HEK293 (cell line): Measurements from ENCODE around the gene TSR1.

Experiments used
- CTCF ChIA-PET: fragments of 350-600 bp; formaldehyde crosslinking; extraction: SDS; loops from one replicate; lab custom pipeline; 2021; ENCODE audit warnings: antibody characterized with exemption; lab: Yijun Ruan, JAX
- POLR2A ChIA-PET: fragments of 300-600 bp; formaldehyde crosslinking; extraction: SDS; loops from one replicate; lab custom pipeline; 2020; ENCODE audit warnings: antibody characterized with exemption, inconsistent platforms; lab: Yijun Ruan, JAX
- H3K27ac ChIP-seq: fragments of 200-500 bp; sonication (Bioruptor generic); 2 replicates; pipeline ENCODE4 v1.5.1; 2014; ENCODE audit warnings: low read depth, low read length, control low read depth, inconsistent platforms; ENCODE audit errors: extremely low read depth
- H3K36me3 ChIP-seq, 2 experiments: fragments of 200-500 bp in 1 of 2; sonication (Bioruptor generic) in 1 of 2; 1 replicate in 1 of 2; 2 replicates in 1 of 2; pipeline ENCODE4 v1.5.1; 2014 to 2017; ENCODE audit warnings: inconsistent platforms in 2 of 2, low read length in 2 of 2; ENCODE audit not compliant: control insufficient read depth in 2 of 2, insufficient read depth in 1 of 2
- H3K4me1 ChIP-seq: fragments of 200-500 bp; sonication (Bioruptor generic); 2 replicates; pipeline ENCODE4 v1.5.1; 2014; ENCODE audit warnings: mild to moderate bottlenecking, low read length, inconsistent platforms; ENCODE audit not compliant: control insufficient read depth, insufficient read depth
- H3K4me3 ChIP-seq: 2 replicates; pipeline ENCODE4 v1.5.1; 2011; ENCODE audit warnings: low read depth, mild to moderate bottlenecking, control low read depth, low read length, moderate library complexity
- H3K9me3 ChIP-seq: fragments of 200-500 bp; sonication (Bioruptor generic); 2 replicates; pipeline ENCODE4 v1.5.1; 2014; ENCODE audit warnings: low read depth, low read length, inconsistent platforms; ENCODE audit not compliant: control insufficient read depth, insufficient read depth
- FEZF1 ChIP-seq: fragments of 450-650 bp; formaldehyde crosslinking; IDR thresholded peaks from 2 replicates; pipeline ENCODE4 v1.5.1; 2016; ENCODE audit warnings: missing biosample characterization, missing genetic modification characterization
- GLIS1 ChIP-seq: fragments of 450-650 bp; formaldehyde crosslinking; IDR thresholded peaks from 2 replicates; pipeline ENCODE4 v1.5.1; 2016; ENCODE audit warnings: missing biosample characterization, missing genetic modification characterization
- KLF16 ChIP-seq: fragments of 450-650 bp; formaldehyde crosslinking; IDR thresholded peaks from 2 replicates; pipeline ENCODE4 v1.5.1; 2017; ENCODE audit warnings: missing biosample characterization, missing genetic modification characterization
- KLF17 ChIP-seq: fragments of 450-650 bp; formaldehyde crosslinking; IDR thresholded peaks from 2 replicates; pipeline ENCODE4 v1.5.1; 2016; ENCODE audit warnings: missing biosample characterization, missing genetic modification characterization
- MZF1 ChIP-seq: fragments of 450-650 bp; formaldehyde crosslinking; IDR thresholded peaks from 2 replicates; pipeline ENCODE4 v1.5.1; 2017; ENCODE audit warnings: missing biosample characterization, missing genetic modification characterization, borderline replicate concordance
- OSR2 ChIP-seq: fragments of 450-650 bp; formaldehyde crosslinking; IDR thresholded peaks from 2 replicates; pipeline ENCODE4 v1.5.1; 2016; ENCODE audit warnings: missing biosample characterization, missing genetic modification characterization
- REPIN1 ChIP-seq: fragments of 450-650 bp; formaldehyde crosslinking; IDR thresholded peaks from 2 replicates; pipeline ENCODE4 v1.5.1; 2017; ENCODE audit warnings: missing biosample characterization, missing genetic modification characterization, low read depth
- SALL2 ChIP-seq: fragments of 450-650 bp; formaldehyde crosslinking; IDR thresholded peaks from 2 replicates; pipeline ENCODE4 v1.5.0; 2017; ENCODE audit warnings: missing biosample characterization, mild to moderate bottlenecking, missing genetic modification characterization, borderline replicate concordance
- TCF7L2 ChIP-seq: IDR thresholded peaks from 2 replicates; pipeline ENCODE4 v1.6.1; 2011; ENCODE audit warnings: low read depth, mild to moderate bottlenecking, inconsistent platforms, low read length, moderate library complexity, borderline replicate concordance
- ZBTB17 ChIP-seq: fragments of 450-650 bp; formaldehyde crosslinking; IDR thresholded peaks from 2 replicates; pipeline ENCODE4 v1.5.1; 2016; ENCODE audit warnings: missing biosample characterization, missing genetic modification characterization
- ZEB2 ChIP-seq: fragments of 450-650 bp; formaldehyde crosslinking; IDR thresholded peaks from 2 replicates; pipeline ENCODE4 v1.5.1; 2016; ENCODE audit warnings: missing biosample characterization, missing genetic modification characterization
- ZFP41 ChIP-seq: fragments of 450-650 bp; formaldehyde crosslinking; IDR thresholded peaks from 2 replicates; pipeline ENCODE4 v1.5.1; 2016; ENCODE audit warnings: missing biosample characterization, missing genetic modification characterization, borderline replicate concordance
- ZIC2 ChIP-seq: fragments of 450-650 bp; formaldehyde crosslinking; IDR thresholded peaks from 2 replicates; pipeline ENCODE4 v1.5.1; 2016; ENCODE audit warnings: missing biosample characterization, missing genetic modification characterization
- ZNF140 ChIP-seq: fragments of 450-650 bp; formaldehyde crosslinking; IDR thresholded peaks from 2 replicates; pipeline ENCODE4 v1.5.1; 2016; ENCODE audit warnings: missing biosample characterization, missing genetic modification characterization
- ZNF155 ChIP-seq: fragments of 450-650 bp; formaldehyde crosslinking; IDR thresholded peaks from 2 replicates; pipeline ENCODE4 v1.5.1; 2016; ENCODE audit warnings: missing biosample characterization, missing genetic modification characterization
- ZNF19 ChIP-seq: fragments of 450-650 bp; formaldehyde crosslinking; IDR thresholded peaks from 2 replicates; pipeline ENCODE4; 2016; ENCODE audit warnings: missing biosample characterization, missing genetic modification characterization, low read depth
- ZNF223 ChIP-seq: fragments of 450-650 bp; formaldehyde crosslinking; IDR thresholded peaks from 2 replicates; pipeline ENCODE4 v1.5.1; 2016; ENCODE audit warnings: missing biosample characterization, missing genetic modification characterization
- ZNF488 ChIP-seq: fragments of 450-650 bp; formaldehyde crosslinking; IDR thresholded peaks from 2 replicates; pipeline ENCODE4 v1.5.1; 2016; ENCODE audit warnings: missing biosample characterization, missing genetic modification characterization
- ZNF549 ChIP-seq: fragments of 450-650 bp; IDR thresholded peaks from 2 replicates; pipeline ENCODE4 v1.5.1; 2018; ENCODE audit warnings: missing biosample characterization, missing genetic modification characterization, mild to moderate bottlenecking, inconsistent platforms, moderate library complexity
- ZNF571 ChIP-seq: fragments of 450-650 bp; formaldehyde crosslinking; IDR thresholded peaks from 2 replicates; pipeline ENCODE4 v1.5.0; 2017; ENCODE audit warnings: missing biosample characterization, missing genetic modification characterization
- ZNF610 ChIP-seq: fragments of 450-650 bp; formaldehyde crosslinking; IDR thresholded peaks from 2 replicates; pipeline ENCODE4 v1.5.1; 2016; ENCODE audit warnings: missing biosample characterization, missing genetic modification characterization, borderline replicate concordance
- ZNF707 ChIP-seq: fragments of 450-650 bp; formaldehyde crosslinking; IDR thresholded peaks from 2 replicates; pipeline ENCODE4 v1.5.1; 2016; ENCODE audit warnings: missing biosample characterization, missing genetic modification characterization
- ZNF747 ChIP-seq: fragments of 450-650 bp; formaldehyde crosslinking; IDR thresholded peaks from 2 replicates; pipeline ENCODE4 v1.5.1; 2016; ENCODE audit warnings: missing biosample characterization, missing genetic modification characterization
- TF ChIP-seq, protein P1 (sequence below): fragments of 450-650 bp; formaldehyde crosslinking; IDR thresholded peaks from 2 replicates; pipeline ENCODE4 v1.5.1; 2017; ENCODE audit warnings: missing biosample characterization, missing genetic modification characterization
- TF ChIP-seq, protein P2 (sequence below): fragments of 450-650 bp; formaldehyde crosslinking; IDR thresholded peaks from 2 replicates; pipeline ENCODE4 v1.5.1; 2017; ENCODE audit warnings: missing biosample characterization, mild to moderate bottlenecking, missing genetic modification characterization, moderate library complexity
- TF ChIP-seq, protein P3 (sequence below): fragments of 450-650 bp; formaldehyde crosslinking; IDR thresholded peaks from 2 replicates; pipeline ENCODE4 v1.5.1; 2016; ENCODE audit warnings: missing biosample characterization, missing genetic modification characterization

TSR1 gene

GRCh38 chr17:2299136-2299535 is 37.1 kb downstream of the TSR1 start:
- Histone ChIP-seq H3K9me3 (no peaks in the 10 kb centered on the region), H3K4me3 (no peak overlapping the region), H3K27ac (no peak overlapping the region), H3K4me1 (no peaks in the 10 kb centered on the region), H3K36me3 (peaks cover 48 to 64% of the 10 kb centered on the region in 2 experiments)
- ChIA-PET POLR2A (no interaction called here), CTCF (interaction anchor here (2.1 kb wide), 1 partner anchor 245 kb away, joined by 11 read pairs; the partner anchor contains the start of gene HIC1)
- no peak for TF ChIP-seq KLF16 (tag by site-specific recombination)
- no peak for TF ChIP-seq ZNF610 (tag by site-specific recombination)
- no peak for TF ChIP-seq ZNF747 (tag by site-specific recombination)
- no peak for TF ChIP-seq KLF17 (tag by site-specific recombination)
- TF ChIP-seq ZEB2 (tag by site-specific recombination) = no peak
- TF ChIP-seq ZNF571 = no peak
- TF ChIP-seq, protein P1, sequence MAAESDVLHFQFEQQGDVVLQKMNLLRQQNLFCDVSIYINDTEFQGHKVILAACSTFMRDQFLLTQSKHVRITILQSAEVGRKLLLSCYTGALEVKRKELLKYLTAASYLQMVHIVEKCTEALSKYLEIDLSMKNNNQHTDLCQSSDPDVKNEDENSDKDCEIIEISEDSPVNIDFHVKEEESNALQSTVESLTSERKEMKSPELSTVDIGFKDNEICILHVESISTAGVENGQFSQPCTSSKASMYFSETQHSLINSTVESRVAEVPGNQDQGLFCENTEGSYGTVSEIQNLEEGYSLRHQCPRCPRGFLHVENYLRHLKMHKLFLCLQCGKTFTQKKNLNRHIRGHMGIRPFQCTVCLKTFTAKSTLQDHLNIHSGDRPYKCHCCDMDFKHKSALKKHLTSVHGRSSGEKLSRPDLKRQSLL (tag by site-specific recombination) = no peak
- TF ChIP-seq, protein P2, sequence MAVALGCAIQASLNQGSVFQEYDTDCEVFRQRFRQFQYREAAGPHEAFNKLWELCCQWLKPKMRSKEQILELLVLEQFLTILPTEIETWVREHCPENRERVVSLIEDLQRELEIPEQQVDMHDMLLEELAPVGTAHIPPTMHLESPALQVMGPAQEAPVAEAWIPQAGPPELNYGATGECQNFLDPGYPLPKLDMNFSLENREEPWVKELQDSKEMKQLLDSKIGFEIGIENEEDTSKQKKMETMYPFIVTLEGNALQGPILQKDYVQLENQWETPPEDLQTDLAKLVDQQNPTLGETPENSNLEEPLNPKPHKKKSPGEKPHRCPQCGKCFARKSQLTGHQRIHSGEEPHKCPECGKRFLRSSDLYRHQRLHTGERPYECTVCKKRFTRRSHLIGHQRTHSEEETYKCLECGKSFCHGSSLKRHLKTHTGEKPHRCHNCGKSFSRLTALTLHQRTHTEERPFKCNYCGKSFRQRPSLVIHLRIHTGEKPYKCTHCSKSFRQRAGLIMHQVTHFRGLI (tag by site-specific recombination) = no peak
- TF ChIP-seq GLIS1 (tag by site-specific recombination) = no peak
- no peak for TF ChIP-seq ZNF19 (tag by site-specific recombination)
- TF ChIP-seq ZNF549 (tag by site-specific recombination) = no peak
- TF ChIP-seq, protein P3, sequence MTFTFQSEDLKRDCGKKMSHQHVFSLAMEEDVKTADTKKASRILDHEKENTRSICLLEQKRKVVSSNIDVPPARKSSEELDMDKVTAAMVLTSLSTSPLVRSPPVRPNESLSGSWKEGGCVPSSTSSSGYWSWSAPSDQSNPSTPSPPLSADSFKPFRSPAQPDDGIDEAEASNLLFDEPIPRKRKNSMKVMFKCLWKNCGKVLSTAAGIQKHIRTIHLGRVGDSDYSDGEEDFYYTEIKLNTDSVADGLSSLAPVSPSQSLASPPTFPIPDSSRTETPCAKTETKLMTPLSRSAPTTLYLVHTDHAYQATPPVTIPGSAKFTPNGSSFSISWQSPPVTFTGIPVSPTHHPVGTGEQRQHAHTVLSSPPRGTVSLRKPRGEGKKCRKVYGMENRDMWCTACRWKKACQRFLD (tag by site-specific recombination) = no peak
- no peak for TF ChIP-seq ZNF488 (tag by site-specific recombination)
- no peak for TF ChIP-seq SALL2 (tag by site-specific recombination)
- TF ChIP-seq ZNF707 (tag by site-specific recombination) = no peak

- peaks cover 61 to 84% of the 10 kb centered on the region in 2 experiments for H3K36me3 ChIP-seq
- TF ChIP-seq MZF1 (tag by site-specific recombination) (no peak), ZBTB17 (no peak), ZEB2 (tag by site-specific recombination) (no peak), ZIC2 (tag by site-specific recombination) (no peak), ZNF155 (no peak), FEZF1 (tag by site-specific recombination) (no peak), OSR2 (tag by site-specific recombination) (no peak), ZNF223 (tag by site-specific recombination) (no peak), ZFP41 (tag by site-specific recombination) (no peak), REPIN1 (no peak), TCF7L2 (no peak), ZNF140 (tag by site-specific recombination) (no peak)
- H3K9me3 ChIP-seq = no peaks in the 10 kb centered on the region
- no peak overlapping the region for H3K4me3 ChIP-seq
- no peaks in the 10 kb centered on the region for H3K4me1 ChIP-seq
- ChIA-PET POLR2A (interaction anchor here (0.5 kb wide), 1 partner anchor 9 kb away, joined by 3 read pairs; no protein-coding TSS in a partner anchor), CTCF (interaction anchor here (0.7 to 2.1 kb wide), 4 partner anchors 14 to 243 kb away, joined by 3 to 11 read pairs (median 5); partner anchors contain the start of gene HIC1)
- H3K27ac ChIP-seq = no peak overlapping the region
Measured at GRCh38 chr17:2297023-2297422, 39.2 kb downstream of the TSR1 start.
